ENCODE measurements around the gene XPR1. TPM values are rescaled to one million over a fixed set of nuclear protein-coding genes. Genes with fewer than 3 reads are reported as not detected.

Gene XPR1
- total and polyA plus RNA-seq, 2 of the 8 experiments (the other 6 are each of a cell fraction or from before 2014, with no cell fraction given), result 28.6 to 43.9 TPM

GRCh38 chr1:180779584-180779983 lies 147.8 kb downstream of the XPR1 start:
- H3K79me1 ChIP-seq (ENCODE audit: low read depth, low read length), result no peaks in the 10 kb centered on the region; the same call in 1 of the 2 replicates

More at GRCh38 chr1:180779584-180779983, 147.8 kb downstream of the XPR1 start:
- Histone ChIP-seq H2BK120ac (replicated peaks; ENCODE audit: low read depth, low read length) (no peak overlapping the region), H2BK20ac (ENCODE audit: low read length) (no peak overlapping the region), H3K23ac (ENCODE audit: insufficient read length) (no peak overlapping the region), H3K27me3 (replicated peaks in 1 of 4; ENCODE audit: control insufficient read depth in 3 of 4, extremely low read depth in 1 of 4, insufficient read depth in 3 of 4, low read length in 3 of 4) (no peaks in the 10 kb centered on the region), H3K79me2 (ENCODE audit: control insufficient read depth in 1 of 2, insufficient read depth in 2 of 2, low read length in 2 of 2) (peaks cover 0 to 5% of the 10 kb centered on the region in 2 experiments; a peak in 1 of 4 replicates), H3K4ac (replicated peaks; ENCODE audit: insufficient read length, low read depth, low read length) (no peak overlapping the region), H4K20me1 (replicated peaks in 1 of 2; ENCODE audit: control insufficient read depth in 1 of 2, insufficient read depth in 2 of 2, low read length in 2 of 2) (peaks cover 0 to 2% of the 10 kb centered on the region in 2 experiments), H4K5ac (ENCODE audit: insufficient read length, low read depth, low read length) (no peak overlapping the region), H2AK5ac (ENCODE audit: low read depth, low read length) (no peak overlapping the region), H3K27ac (ENCODE audit: low read depth, low read length) (no peak overlapping the region), H2BK5ac (ENCODE audit: low read depth, low read length) (no peak overlapping the region), H3K56ac (replicated peaks; ENCODE audit: insufficient read length, low read depth, low read length) (no peak overlapping the region), H3K4me3 (ENCODE audit: extremely low read depth in 1 of 4, insufficient read depth in 2 of 4, low read depth in 3 of 4, low read length in 4 of 4) (no peak overlapping the region), H2BK15ac (ENCODE audit: low read length) (no peak overlapping the region), H4K8ac (ENCODE audit: extremely low read depth, insufficient read depth, low read length) (no peak overlapping the region), H3K36me3 (ENCODE audit: control insufficient read depth in 2 of 4, insufficient read depth in 4 of 4, low read length in 3 of 4) (no peaks in the 10 kb centered on the region; a peak in 1 of 8 replicates), H3K18ac (ENCODE audit: extremely low read depth, low read length) (no peak overlapping the region), H3K4me1 (replicated peaks in 1 of 4; ENCODE audit: control insufficient read depth in 3 of 4, insufficient read depth in 4 of 4, low read length in 3 of 4) (no peaks in the 10 kb centered on the region), H3K14ac (ENCODE audit: insufficient read length) (no peak overlapping the region), H3K9ac (replicated peaks in 1 of 4; ENCODE audit: extremely low read depth in 1 of 4, low read depth in 3 of 4, low read length in 3 of 4) (no peak overlapping the region), H3K23me2 (ENCODE audit: low read depth, low read length) (no peaks in the 10 kb centered on the region), H3K9me3 (ENCODE audit: insufficient read depth in 2 of 2, low read depth in 1 of 2, low read length in 1 of 2) (no peaks in the 10 kb centered on the region), H2AFZ (ENCODE audit: low read length) (no peak overlapping the region), H4K91ac (replicated peaks; ENCODE audit: insufficient read length, low read length) (no peak overlapping the region), H2BK12ac (ENCODE audit: low read depth, low read length) (no peak overlapping the region), H3K4me2 (ENCODE audit: insufficient read depth in 1 of 2, low read depth in 2 of 2, low read length in 2 of 2) (no peak overlapping the region)
- TF ChIP-seq SIX5 (IDR thresholded peaks at IDR 0.05; ENCODE audit: low read depth, low read length) (no peak), RFX5 (IDR thresholded peaks at IDR 0.05; ENCODE audit: borderline replicate concordance, low read depth, low read length) (no peak), SAP30 (IDR thresholded peaks at IDR 0.05; ENCODE audit: insufficient read depth, insufficient replicate concordance, low read length) (no peak), SP4 (IDR thresholded peaks at IDR 0.05; ENCODE audit: low read length) (no peak), SIRT6 (IDR thresholded peaks at IDR 0.05; ENCODE audit: low read length) (no peak), KDM5A (IDR thresholded peaks at IDR 0.05; ENCODE audit: low read length) (no peak), ZNF274 (IDR thresholded peaks at IDR 0.05; ENCODE audit: borderline replicate concordance, extremely low read depth, low read length) (no peak), KDM4A (IDR thresholded peaks at IDR 0.05; ENCODE audit: low read depth, low read length, severe bottlenecking) (no peak), CBX5 (IDR thresholded peaks at IDR 0.05; ENCODE audit: low read depth, low read length) (no peak)
- FAIRE-seq (no peak), DNase-seq (ENCODE audit: low read depth in 1 of 2, low spot score in 2 of 2) (no peak)
- 98% methylated on average over 3 of the region's 3 CpGs; no CpG with 5 or more reads in 1 of the 2 experiments for WGBS, 2 experiments (ENCODE audit: extremely low coverage in 1 of 2, insufficient coverage in 1 of 2, insufficient read length in 1 of 2, insufficient replicate concordance in 2 of 2, low coverage in 1 of 2, low lambda C conversion rate in 2 of 2, missing lambda C conversion rate in 1 of 2)
- POLR2A ChIA-PET (ENCODE audit: partially characterized antibody), result interaction anchor here (0.6 kb wide), 1 partner anchor 264 kb away, joined by 4 read pairs; no protein-coding TSS in a partner anchor
- CTCF ChIA-PET (ENCODE audit: partially characterized antibody), result interaction anchor here (1.9 kb wide), 2 partner anchors 10 to 82 kb away, joined by 9 to 11 read pairs; no protein-coding TSS in a partner anchor

Data from H1 (cell line).